Adrenal gland (tissue), 12 donors: ENCODE data around the gene CLASRP. TPM values are rescaled to one million over a fixed set of nuclear protein-coding genes. Genes with fewer than 3 reads are reported as not detected.

Experiments
- DNase-seq, 7 donors: peaks; one replicate each; pipeline ENCODE4 v3.0.0-alpha.2; 2019 to 2020
- H3K27ac ChIP-seq, 5 donors: fragments of 200-600 bp; sonication (generic) in 4 of 5; 1 replicate in 3 of 5; 2 replicates in 2 of 5; pipeline versions ENCODE4 v1.5.1 to v1.8.0; 2016 to 2020; ENCODE audit warnings: mild to moderate bottlenecking in 1 of 5
- H3K27me3 ChIP-seq: fragments of 200-600 bp; 2 replicates; pipeline ENCODE4 v1.8.0; 2021
- H3K36me3 ChIP-seq, 2 donors: fragments of 200-600 bp; replicated peaks in 1 of 2; 1 replicate in 1 of 2; 2 replicates in 1 of 2; pipeline versions ENCODE4 v1.5.1 to v1.8.0; 2018 to 2022
- H3K4me1 ChIP-seq, 2 donors: fragments of 200-600 bp; replicated peaks in 1 of 2; 1 replicate in 1 of 2; 2 replicates in 1 of 2; pipeline versions ENCODE4 v1.5.1 to v1.8.0; 2018 to 2021
- H3K4me3 ChIP-seq, 4 donors: fragments of 200-600 bp; sonication (generic) in 3 of 4; one replicate each; pipeline ENCODE4 v1.5.1; 2016 to 2018
- H3K9me3 ChIP-seq, 3 donors: fragments of 200-600 bp; sonication (generic) in 1 of 3; replicated peaks in 1 of 3; 1 replicate in 2 of 3; 2 replicates in 1 of 3; pipeline versions ENCODE4 v1.5.1 to v1.8.0; 2016 to 2021
- CTCF ChIP-seq, 6 experiments: fragments of 450-650 bp in 4 of 6; fragments of 200-600 bp in 2 of 6; sonication (generic) in 1 of 6; IDR thresholded peaks; 1 replicate in 5 of 6; 2 replicates in 1 of 6; pipeline versions ENCODE4 v1.5.1 to v1.8.0; 2016 to 2021; ENCODE audit warnings: antibody characterized with exemption in 6 of 6, mild to moderate bottlenecking in 2 of 6, moderate library complexity in 1 of 6
- POLR2A ChIP-seq, 2 donors: fragments of 450-650 bp; IDR thresholded peaks; one replicate each; pipeline ENCODE4 v1.6.1; 2017; ENCODE audit warnings: antibody characterized with exemption in 2 of 2, mild to moderate bottlenecking in 2 of 2, moderate library complexity in 1 of 2
- WGBS, 4 donors: extraction: QIAGEN DNeasy Blood & Tissue Kit in 2 of 4; methylation state at CpG; one replicate each; pipeline versions ENCODE4 v1.1.5 to v1.1.7; 2013 to 2017; 5-methylcytosine and 5-hydroxymethylcytosine counted together
- intact Hi-C, 2 donors: fragments of 100-400 bp; cut with DNase I; formaldehyde crosslinking; loops; one replicate each; pipeline versions ENCODE4 v1.14.1 to v1.15.0; 2022 to 2023
- polyA plus RNA-seq, 3 donors: library from polyadenylated mRNA; stranded (reverse); fragments of 200-250 nt in 2 of 3; fragments of 350-450 nt in 1 of 3; fragmentation: Illumina TruSeq in 1 of 3; extraction: RNeasy Lipid Tissue Mini Kit (QIAGEN cat#74804) in 1 of 3; gene quantifications; one replicate each; pipeline ENCODE4 v1.2.3, GENCODE V29; 2013 to 2014
- total RNA-seq, 9 donors: library from RNA; depleted of rRNA in 4 of 9; stranded (reverse); fragments of >200 nt in 4 of 9; fragments of 120-200 nt in 1 of 9; fragmentation: NEBNext Ultra II Directional in 1 of 9; extraction: Animal tissue kit (Norgen Biotek cat#: 25700) in 1 of 9; gene quantifications; one replicate each; pipeline versions ENCODE4 v1.1.0 to v1.2.4, GENCODE V29; 2013 to 2023
- donor health status: healthy with polysubstance abuse.
- donor health status: Bipolar disorder and iron deficiency.
- donor health status: DM: yes; HTN: yes; CAD: no.
- donor health status: DM: no; HTN: no; CAD: no.
- donor health status: DM: no; HTN: no; CAD: no.
- donor health status: DM: yes; HTN: yes; CAD: no.

CLASRP gene
- total and polyA plus RNA-seq, 12 donors: 19.8 to 730 (median 64.7) TPM

GRCh38 chr19:45019187-45019586, 19.7 kb upstream of the CLASRP start:
- TF ChIP-seq CTCF (IDR thresholded peaks at IDR 0.05): no peak
- TF ChIP-seq POLR2A (IDR thresholded peaks at IDR 0.05): no peak
- no peak for DNase-seq
- WGBS, 4 donors: 85 to 100% (median 90%) methylated on average over 2 of the region's 2 CpGs
- H3K4me1 ChIP-seq: peaks cover 0 to 5% of the 10 kb centered on the region in 2 donors
- intact Hi-C loops: loop anchor here in 1 of 2 donors (10.0 kb wide), 1 partner anchor 336 kb away; no protein-coding TSS in a partner anchor
- H3K9me3 ChIP-seq: no peaks in the 10 kb centered on the region
- H3K4me3 ChIP-seq: no peak overlapping the region
- no peaks in the 10 kb centered on the region for H3K36me3 ChIP-seq
- no peaks in the 10 kb centered on the region for H3K27me3 ChIP-seq
- H3K27ac ChIP-seq: no peak overlapping the region

- H3K27me3 ChIP-seq: no peaks in the 10 kb centered on the region
- intact Hi-C loops: no loop called here
- no peaks in the 10 kb centered on the region for H3K9me3 ChIP-seq
- 75 to 87% (median 77%) methylated on average over 3 of the region's 3 CpGs for WGBS, 4 donors
- TF ChIP-seq POLR2A (IDR thresholded peaks at IDR 0.05) (no peak), CTCF (IDR thresholded peaks at IDR 0.05) (no peak)
- H3K36me3 ChIP-seq: no peaks in the 10 kb centered on the region
- no peak overlapping the region for H3K27ac ChIP-seq
- DNase-seq: no peak
- H3K4me1 ChIP-seq: peaks cover 0 to 5% of the 10 kb centered on the region in 2 donors
- H3K4me3 ChIP-seq: no peak overlapping the region
Observed at GRCh38 chr19:45020071-45020470, 18.8 kb upstream of the CLASRP start.

GRCh38 chr19:45021971-45022370, 16.9 kb upstream of the CLASRP start:
- DNase-seq: no peak
- H3K4me1 ChIP-seq: peaks cover 0 to 4% of the 10 kb centered on the region in 2 donors
- H3K9me3 ChIP-seq: no peaks in the 10 kb centered on the region
- H3K4me3 ChIP-seq: no peak overlapping the region
- H3K36me3 ChIP-seq: no peaks in the 10 kb centered on the region
- TF ChIP-seq POLR2A (IDR thresholded peaks at IDR 0.05) (no peak), CTCF (IDR thresholded peaks at IDR 0.05) (no peak)
- WGBS, 4 donors: 64 to 86% (median 82%) methylated on average over 5 to 14 of the region's 14 CpGs
- intact Hi-C loops: no loop called here
- H3K27me3 ChIP-seq: no peaks in the 10 kb centered on the region
- H3K27ac ChIP-seq: no peak overlapping the region

- H3K9me3 ChIP-seq: no peaks in the 10 kb centered on the region
- H3K27ac ChIP-seq: no peak overlapping the region
- intact Hi-C loops: no loop called here
- H3K4me3 ChIP-seq: no peak overlapping the region
- no peaks in the 10 kb centered on the region for H3K4me1 ChIP-seq
- H3K27me3 ChIP-seq: no peaks in the 10 kb centered on the region
- TF ChIP-seq POLR2A (IDR thresholded peaks at IDR 0.05) (no peak), CTCF (IDR thresholded peaks at IDR 0.05) (no peak)
- DNase-seq: no peak
- 86 to 96% (median 90%) methylated on average over 4 of the region's 4 CpGs for WGBS, 4 donors
- H3K36me3 ChIP-seq: no peaks in the 10 kb centered on the region
Observed at GRCh38 chr19:45023048-45023447, 15.8 kb upstream of the CLASRP start.
